ENCODE results near the gene MPG. TPM values are rescaled to one million over a fixed set of nuclear protein-coding genes. Genes with fewer than 3 reads are reported as not detected.

MPG gene
- total and polyA plus RNA-seq, 2 donors, result 58.8 to 89.6 TPM

DNA sequence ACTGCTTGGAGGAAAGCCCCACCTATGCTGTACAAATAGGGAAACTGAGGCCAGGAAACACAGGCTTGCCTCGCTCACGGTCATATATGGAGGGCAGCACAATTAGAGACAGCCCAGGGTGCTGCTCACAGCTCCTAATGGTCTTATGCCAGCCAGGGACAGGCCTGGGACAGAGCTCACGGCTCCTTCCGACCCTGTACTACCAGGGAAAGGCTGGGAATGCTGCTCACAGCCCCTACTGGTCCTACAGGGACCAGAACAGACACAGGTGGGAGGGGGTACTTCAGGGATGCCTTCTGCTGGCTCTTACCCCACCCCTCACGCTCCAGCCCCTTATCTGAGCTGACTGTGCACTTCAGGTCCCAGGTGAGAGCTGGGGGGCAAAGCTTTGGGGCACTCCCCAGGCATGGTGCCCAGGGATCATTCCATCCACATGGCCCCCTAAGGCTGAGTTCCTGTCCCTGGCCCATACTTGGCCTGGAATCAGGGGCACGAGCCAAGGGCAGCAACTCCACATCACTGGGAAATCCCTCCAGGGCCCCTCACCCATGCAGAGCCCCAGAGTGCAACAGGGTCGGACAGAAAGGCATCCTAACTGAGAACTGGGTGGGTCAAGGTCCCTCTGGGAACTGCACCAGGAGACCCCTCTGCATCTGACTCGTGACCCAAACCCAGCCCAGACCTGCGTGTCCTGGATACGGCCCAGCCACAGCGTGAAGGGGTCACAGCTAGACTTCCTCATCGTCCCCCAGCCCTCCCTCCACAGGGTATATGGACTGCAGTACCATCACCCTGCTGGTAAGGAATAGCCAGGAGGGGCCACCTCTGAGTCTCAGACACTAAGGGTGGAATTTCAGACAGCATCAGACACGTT lies 11.5 kb upstream of the MPG start:
- no peak for DNase-seq (ENCODE audit: extremely low spot score)
- H3K27ac ChIP-seq (ENCODE audit: low read depth), result no peak overlapping the region
- H3K4me3 ChIP-seq (ENCODE audit: low read depth, low read length), result no peak overlapping the region
- H3K36me3 ChIP-seq (ENCODE audit: insufficient read depth), result no peaks in the 10 kb centered on the region
- H3K4me1 ChIP-seq (ENCODE audit: insufficient read depth), result no peaks in the 10 kb centered on the region
- WGBS, result 82% methylated on average over 13 of the region's 13 CpGs

GRCh38 chr16:67183-67791 lies 10.7 kb upstream of the MPG start:
- no peaks in the 10 kb centered on the region for H3K4me1 ChIP-seq (ENCODE audit: insufficient read depth)
- H3K4me3 ChIP-seq (ENCODE audit: low read depth, low read length), result no peak overlapping the region
- DNase-seq (ENCODE audit: extremely low spot score), result no peak
- H3K27ac ChIP-seq (ENCODE audit: low read depth), result no peak overlapping the region
- no peaks in the 10 kb centered on the region for H3K36me3 ChIP-seq (ENCODE audit: insufficient read depth)
- WGBS, result 77% methylated on average over 10 of the region's 10 CpGs

- H3K36me3 ChIP-seq (ENCODE audit: insufficient read depth), result no peaks in the 10 kb centered on the region
- 61% methylated on average over 27 of the region's 27 CpGs for WGBS
- H3K4me3 ChIP-seq (ENCODE audit: low read depth, low read length), result no peak overlapping the region
- H3K27ac ChIP-seq (ENCODE audit: low read depth), result no peak overlapping the region
- no peak for DNase-seq (ENCODE audit: extremely low spot score)
- no peaks in the 10 kb centered on the region for H3K4me1 ChIP-seq (ENCODE audit: insufficient read depth)
Observed at GRCh38 chr16:67884-68789, 9.9 kb upstream of the MPG start.

DNA sequence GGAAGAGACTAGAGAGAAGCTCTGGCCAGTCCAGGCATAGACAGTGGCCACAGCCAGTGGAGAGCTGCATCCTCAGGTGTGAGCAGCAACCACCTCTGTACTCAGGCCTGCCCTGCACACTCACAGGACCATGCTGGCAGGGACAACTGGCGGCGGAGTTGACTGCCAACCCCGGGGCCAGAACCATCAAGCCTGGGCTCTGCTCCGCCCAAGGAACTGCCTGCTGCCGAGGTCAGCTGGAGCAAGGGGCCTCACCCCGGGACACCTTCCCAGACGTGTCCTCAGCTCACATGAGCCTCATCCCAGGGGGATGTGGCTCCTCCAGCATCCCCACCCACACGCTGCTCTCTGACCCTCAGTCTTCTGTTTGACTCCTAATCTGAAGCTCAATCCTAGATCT lies 8.8 kb upstream of the MPG start:
- no peaks in the 10 kb centered on the region for H3K36me3 ChIP-seq (ENCODE audit: insufficient read depth)
- H3K4me3 ChIP-seq (ENCODE audit: low read depth, low read length), result no peak overlapping the region
- no peak for DNase-seq (ENCODE audit: extremely low spot score)
- H3K4me1 ChIP-seq (ENCODE audit: insufficient read depth), result no peaks in the 10 kb centered on the region
- 68% methylated on average over 8 of the region's 8 CpGs for whole genome bisulfite sequencing
- H3K27ac ChIP-seq (ENCODE audit: low read depth), result no peak overlapping the region

GRCh38 chr16:71210-71539 lies 6.8 kb upstream of the MPG start:
- Histone ChIP-seq H3K27ac (ENCODE audit: low read depth) (no peak overlapping the region), H3K36me3 (ENCODE audit: insufficient read depth) (no peaks in the 10 kb centered on the region), H3K4me3 (ENCODE audit: low read depth, low read length) (peak overlapping the region; percentile 65), H3K4me1 (ENCODE audit: insufficient read depth) (no peaks in the 10 kb centered on the region)
- 33% methylated on average over 5 of the region's 5 CpGs for WGBS
- no peak for DNase-seq (ENCODE audit: extremely low spot score)

DNA sequence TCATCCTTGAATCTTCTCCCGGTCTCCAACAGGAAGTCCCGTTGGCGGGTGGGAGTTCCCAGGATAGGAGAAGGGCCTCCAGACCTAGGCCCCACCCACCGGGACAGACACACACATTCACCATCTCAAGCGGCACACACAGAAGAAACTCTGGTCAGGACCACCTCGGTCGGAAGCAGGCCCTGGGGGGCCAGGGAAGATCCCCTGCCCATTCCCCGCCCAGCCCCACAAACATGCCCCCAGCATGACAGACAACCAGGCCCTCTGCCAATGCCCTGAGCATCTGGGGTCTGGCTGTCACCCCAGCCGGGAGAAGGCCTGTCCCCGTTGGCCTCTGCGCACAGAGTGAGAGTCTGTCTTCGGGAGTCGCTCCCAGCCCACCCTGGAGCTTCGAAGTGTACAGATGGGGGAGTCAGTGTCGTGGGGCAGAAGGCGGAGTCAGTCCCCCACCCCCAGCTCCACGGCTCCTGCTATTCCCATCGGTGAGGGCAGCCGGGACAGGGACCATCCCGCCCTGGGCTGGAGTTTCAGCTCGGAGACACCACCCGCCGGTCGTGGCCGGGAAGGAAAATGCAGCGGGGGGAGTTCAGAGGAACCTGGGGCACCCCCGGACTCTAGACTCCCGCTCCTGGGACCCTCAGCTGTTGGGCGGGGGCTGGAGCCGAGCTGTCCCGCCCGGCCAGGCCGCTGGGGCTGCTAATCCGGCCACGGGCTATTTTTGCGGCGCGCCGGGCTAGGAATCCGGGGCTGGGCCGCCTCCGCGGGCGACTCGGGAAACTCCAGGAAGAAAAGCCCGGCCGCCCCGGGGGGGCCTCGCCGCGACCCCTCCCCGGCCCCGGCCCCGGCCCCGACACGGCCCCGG lies 6.3 kb upstream of the MPG start:
- Histone ChIP-seq H3K4me3 (ENCODE audit: low read depth, low read length) (peak overlapping the region; percentile 65), H3K27ac (ENCODE audit: low read depth) (peak overlapping the region; percentile 89), H3K36me3 (ENCODE audit: insufficient read depth) (no peaks in the 10 kb centered on the region), H3K4me1 (ENCODE audit: insufficient read depth) (no peaks in the 10 kb centered on the region)
- 2% methylated on average over 56 of the region's 57 CpGs for WGBS
- DNase-seq (ENCODE audit: extremely low spot score), result no peak

- no peak for DNase-seq (ENCODE audit: extremely low spot score)
- Histone ChIP-seq H3K27ac (ENCODE audit: low read depth) (peak within 1 kb of the TSS; percentile 89), H3K4me3 (ENCODE audit: low read depth, low read length) (peak within 1 kb of the TSS; percentile 65), H3K36me3 (ENCODE audit: insufficient read depth) (no peaks in the 10 kb centered on the region), H3K4me1 (ENCODE audit: insufficient read depth) (no peaks in the 10 kb centered on the region)
- whole genome bisulfite sequencing, result 21% methylated on average over 62 of the region's 62 CpGs
Observed at GRCh38 chr16:72561-73548, 5.2 kb upstream of the MPG start, which contains the start of gene RHBDF1. RHBDF1 (minus strand) TSS chr16:72631; CDS start chr16:65015, 7,616 bp downstream.

GRCh38 chr16:74051-74746 lies 3.8 kb upstream of the MPG start:
- H3K4me1 ChIP-seq (ENCODE audit: insufficient read depth), result no peaks in the 10 kb centered on the region
- no peak for DNase-seq (ENCODE audit: extremely low spot score)
- H3K4me3 ChIP-seq (ENCODE audit: low read depth, low read length), result no peak overlapping the region

DNA sequence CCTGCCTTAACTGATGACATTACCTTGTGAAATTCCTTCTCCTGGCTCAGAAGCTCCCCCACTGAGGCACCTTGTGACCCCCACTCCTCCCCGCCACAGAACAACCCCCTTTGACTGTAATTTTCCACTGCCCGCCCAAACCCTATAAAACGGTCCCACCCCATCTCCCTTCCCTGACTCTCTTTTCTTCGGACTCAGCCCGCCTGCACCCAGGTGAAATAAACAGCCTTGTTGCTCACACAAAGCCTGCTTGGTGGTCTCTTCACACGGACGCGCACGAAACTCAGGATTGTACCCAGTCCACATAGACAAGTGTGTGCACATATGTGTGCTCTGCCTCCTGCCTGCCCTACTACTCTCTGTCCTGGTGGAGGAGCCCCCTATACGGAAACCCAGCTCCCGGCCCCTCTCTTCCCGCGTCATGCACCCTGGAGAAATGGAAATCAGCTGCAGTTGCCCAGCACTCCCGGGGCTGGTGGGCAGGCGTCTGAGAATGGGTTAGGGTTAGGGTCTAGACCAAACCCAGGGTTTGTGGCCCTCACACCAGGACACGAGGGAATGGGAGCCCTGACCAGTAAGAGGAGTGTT lies 3.2 kb upstream of the MPG start:
- DNase-seq (ENCODE audit: extremely low spot score), result no peak
- Histone ChIP-seq H3K4me3 (ENCODE audit: low read depth, low read length) (no peak overlapping the region), H3K4me1 (ENCODE audit: insufficient read depth) (no peaks in the 10 kb centered on the region), H3K36me3 (ENCODE audit: insufficient read depth) (no peaks in the 10 kb centered on the region), H3K27ac (ENCODE audit: low read depth) (peak overlapping the region; percentile 89)
- 67% methylated on average over 16 of the region's 16 CpGs for WGBS

More at GRCh38 chr16:74051-74746, 3.8 kb upstream of the MPG start:
- Histone ChIP-seq H3K36me3 (ENCODE audit: insufficient read depth) (no peaks in the 10 kb centered on the region), H3K27ac (ENCODE audit: low read depth) (peak overlapping the region; percentile 68)
- 66% methylated on average over 12 of the region's 12 CpGs for WGBS

DNA sequence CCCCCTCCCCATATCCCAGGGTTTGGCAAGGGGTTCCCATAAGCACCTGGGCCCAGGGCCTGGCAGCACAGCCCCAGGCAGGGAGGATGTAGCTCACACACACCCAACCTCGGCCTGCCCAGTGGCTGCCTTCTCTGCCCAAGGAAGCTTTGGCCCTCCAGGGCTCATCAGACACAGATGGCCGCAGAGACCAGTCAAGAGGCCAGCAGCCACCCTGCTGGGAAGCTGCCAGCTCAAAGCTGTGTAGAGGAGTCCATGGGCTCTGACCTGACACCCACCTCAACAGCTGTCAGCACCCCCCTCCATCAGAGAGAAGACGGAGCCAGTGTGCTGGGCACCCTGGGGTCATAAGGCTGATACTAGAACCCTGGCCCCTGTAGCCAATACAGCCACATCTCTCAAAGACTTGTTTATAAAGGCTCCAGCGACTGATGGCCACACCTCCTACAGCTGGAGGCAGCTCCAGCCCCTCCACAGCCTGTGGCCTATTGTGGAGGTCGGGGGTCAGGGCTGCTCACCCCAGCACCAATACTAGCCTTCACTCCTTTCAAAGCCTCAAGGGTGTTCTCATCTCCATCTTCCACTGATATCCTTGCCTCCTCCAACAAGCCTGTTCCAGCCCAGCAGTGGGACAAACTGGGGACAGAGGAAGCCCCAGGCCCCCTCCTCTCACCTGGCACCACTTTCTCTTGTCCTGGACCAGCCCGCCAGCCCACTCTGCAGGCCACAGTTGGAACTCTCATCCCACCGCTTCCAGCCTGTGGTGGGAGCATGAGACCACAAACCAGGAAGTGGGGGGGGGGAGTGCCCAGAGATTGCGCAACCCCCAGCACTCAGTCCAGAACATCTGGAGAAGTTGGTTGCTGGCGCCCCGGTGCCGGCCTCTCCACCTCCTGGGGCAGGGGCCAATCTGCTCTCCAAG lies 2.2 kb upstream of the MPG start:
- WGBS, result 31% methylated on average over 11 of the region's 11 CpGs
- H3K27ac ChIP-seq (ENCODE audit: low read depth), result peak overlapping the region; percentile 89
- no peak for DNase-seq (ENCODE audit: extremely low spot score)
- no peaks in the 10 kb centered on the region for H3K4me1 ChIP-seq (ENCODE audit: insufficient read depth)
- no peak overlapping the region for H3K4me3 ChIP-seq (ENCODE audit: low read depth, low read length)
- H3K36me3 ChIP-seq (ENCODE audit: insufficient read depth), result no peaks in the 10 kb centered on the region
